Suppressor macrophage treated with lipopolysaccharide for 4 hours (primary cell): ENCODE results near the gene FANK1.
"Not testable (repeated sequence)": the region's sequence is repeated elsewhere in the genome, so short reads cannot be mapped to it uniquely, and the experiment has no call there.

Experiments
- DNase-seq: peaks from one replicate; pipeline ENCODE4 v3.0.0-alpha.2; 2020

FANK1 gene

GRCh38 chr10:125892402-125892801, 4.0 kb upstream of the FANK1 start:
- not testable (repeated sequence) for DNase-seq

- not testable (repeated sequence) for DNase-seq
Measured at GRCh38 chr10:125894176-125894575, 2.2 kb upstream of the FANK1 start.

- DNase-seq = peak; percentile 55
Measured at GRCh38 chr10:125895130-125896087, 955 bp upstream of the FANK1 start.

GRCh38 chr10:125897317-125897716, 953 bp downstream of the FANK1 start:
- DNase-seq = not testable (repeated sequence)

- DNase-seq = not testable (repeated sequence)
Measured at GRCh38 chr10:125900963-125901362, 4.6 kb downstream of the FANK1 start.

GRCh38 chr10:125903135-125903640, 6.8 kb downstream of the FANK1 start:
- not testable (repeated sequence) for DNase-seq

- DNase-seq = not testable (repeated sequence)
Measured at GRCh38 chr10:125905069-125905994, 9.0 kb downstream of the FANK1 start.

GRCh38 chr10:125907598-125907997, 11.2 kb downstream of the FANK1 start:
- not testable (repeated sequence) for DNase-seq

GRCh38 chr10:125908813-125909212, 12.4 kb downstream of the FANK1 start:
- not testable (repeated sequence) for DNase-seq

- not testable (repeated sequence) for DNase-seq
Measured at GRCh38 chr10:125909491-125909890, 13.1 kb downstream of the FANK1 start.

- DNase-seq = no peak
Measured at GRCh38 chr10:125911145-125911544, 14.8 kb downstream of the FANK1 start.

GRCh38 chr10:125911990-125912389, 15.6 kb downstream of the FANK1 start:
- DNase-seq = no peak

GRCh38 chr10:125913277-125913676, 16.9 kb downstream of the FANK1 start:
- not testable (repeated sequence) for DNase-seq

- DNase-seq = no peak
Measured at GRCh38 chr10:125916977-125917376, 20.6 kb downstream of the FANK1 start.

- DNase-seq = not testable (repeated sequence)
Measured at GRCh38 chr10:125917704-125918361, 21.5 kb downstream of the FANK1 start.

- not testable (repeated sequence) for DNase-seq
Measured at GRCh38 chr10:125921643-125922306, 25.4 kb downstream of the FANK1 start.

GRCh38 chr10:125925262-125925834, 29.0 kb downstream of the FANK1 start:
- DNase-seq = no peak

GRCh38 chr10:125926247-125926646, 29.9 kb downstream of the FANK1 start:
- DNase-seq = no peak

- DNase-seq = not testable (repeated sequence)
Measured at GRCh38 chr10:125927265-125927664, 30.9 kb downstream of the FANK1 start.

- DNase-seq = no peak
Measured at GRCh38 chr10:125928928-125929585, 32.7 kb downstream of the FANK1 start.

GRCh38 chr10:125929618-125930017, 33.3 kb downstream of the FANK1 start:
- DNase-seq = no peak
